ENCODE measurements around the gene MAML3.

MAML3 gene

DNA sequence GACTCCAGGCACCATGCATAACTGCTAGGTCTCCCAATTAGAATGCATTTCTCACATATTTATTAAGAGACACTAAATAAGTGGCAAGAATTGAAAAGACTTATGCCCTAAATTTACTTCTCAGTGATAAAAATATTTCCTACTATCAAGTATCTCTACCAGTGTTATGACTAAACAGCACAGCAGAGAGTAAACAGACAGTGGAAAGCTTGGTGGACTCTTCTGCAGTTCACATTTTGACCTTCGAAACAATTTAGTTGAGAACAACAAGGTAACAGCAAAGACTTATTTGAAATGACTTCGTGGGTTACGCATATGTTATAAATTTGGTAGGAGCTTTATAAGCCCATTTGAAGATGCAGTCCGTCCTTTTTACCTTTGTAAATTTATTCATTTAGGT is 16.3 kb upstream of the MAML3 start:
- H3K27ac ChIP-seq, result no peak overlapping the region
- TF ChIP-seq, protein P1, sequence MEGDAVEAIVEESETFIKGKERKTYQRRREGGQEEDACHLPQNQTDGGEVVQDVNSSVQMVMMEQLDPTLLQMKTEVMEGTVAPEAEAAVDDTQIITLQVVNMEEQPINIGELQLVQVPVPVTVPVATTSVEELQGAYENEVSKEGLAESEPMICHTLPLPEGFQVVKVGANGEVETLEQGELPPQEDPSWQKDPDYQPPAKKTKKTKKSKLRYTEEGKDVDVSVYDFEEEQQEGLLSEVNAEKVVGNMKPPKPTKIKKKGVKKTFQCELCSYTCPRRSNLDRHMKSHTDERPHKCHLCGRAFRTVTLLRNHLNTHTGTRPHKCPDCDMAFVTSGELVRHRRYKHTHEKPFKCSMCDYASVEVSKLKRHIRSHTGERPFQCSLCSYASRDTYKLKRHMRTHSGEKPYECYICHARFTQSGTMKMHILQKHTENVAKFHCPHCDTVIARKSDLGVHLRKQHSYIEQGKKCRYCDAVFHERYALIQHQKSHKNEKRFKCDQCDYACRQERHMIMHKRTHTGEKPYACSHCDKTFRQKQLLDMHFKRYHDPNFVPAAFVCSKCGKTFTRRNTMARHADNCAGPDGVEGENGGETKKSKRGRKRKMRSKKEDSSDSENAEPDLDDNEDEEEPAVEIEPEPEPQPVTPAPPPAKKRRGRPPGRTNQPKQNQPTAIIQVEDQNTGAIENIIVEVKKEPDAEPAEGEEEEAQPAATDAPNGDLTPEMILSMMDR (conservative IDR thresholded peaks at IDR 0.05), result no peak

DNA sequence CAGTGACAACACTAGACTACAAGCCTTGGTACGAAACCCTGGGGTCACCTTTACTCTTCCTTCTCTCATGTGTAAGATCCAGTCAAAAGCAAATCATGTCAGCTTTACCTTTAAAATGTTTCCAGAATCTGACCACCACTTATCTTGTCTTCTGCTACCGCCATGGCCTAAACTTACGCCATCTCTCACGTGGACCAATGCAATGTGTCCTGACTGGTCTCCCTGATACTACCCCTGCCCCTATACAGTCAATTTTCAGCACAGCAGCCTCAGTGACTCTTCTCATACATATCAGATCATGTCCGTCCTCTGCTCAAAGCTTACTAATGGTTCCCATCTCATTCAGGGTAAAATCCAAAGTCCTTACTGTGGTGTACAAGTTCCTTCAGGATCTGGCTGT is 15.0 kb upstream of the MAML3 start:
- no peak overlapping the region for H3K27ac ChIP-seq
- TF ChIP-seq, protein P1 (conservative IDR thresholded peaks at IDR 0.05), result no peak

- H3K27ac ChIP-seq, result no peak overlapping the region
- TF ChIP-seq, protein P1 (conservative IDR thresholded peaks at IDR 0.05), result no peak
These were observed 14.5 kb upstream of the MAML3 start for GRCh38 chr4:140168474-140168873.

DNA sequence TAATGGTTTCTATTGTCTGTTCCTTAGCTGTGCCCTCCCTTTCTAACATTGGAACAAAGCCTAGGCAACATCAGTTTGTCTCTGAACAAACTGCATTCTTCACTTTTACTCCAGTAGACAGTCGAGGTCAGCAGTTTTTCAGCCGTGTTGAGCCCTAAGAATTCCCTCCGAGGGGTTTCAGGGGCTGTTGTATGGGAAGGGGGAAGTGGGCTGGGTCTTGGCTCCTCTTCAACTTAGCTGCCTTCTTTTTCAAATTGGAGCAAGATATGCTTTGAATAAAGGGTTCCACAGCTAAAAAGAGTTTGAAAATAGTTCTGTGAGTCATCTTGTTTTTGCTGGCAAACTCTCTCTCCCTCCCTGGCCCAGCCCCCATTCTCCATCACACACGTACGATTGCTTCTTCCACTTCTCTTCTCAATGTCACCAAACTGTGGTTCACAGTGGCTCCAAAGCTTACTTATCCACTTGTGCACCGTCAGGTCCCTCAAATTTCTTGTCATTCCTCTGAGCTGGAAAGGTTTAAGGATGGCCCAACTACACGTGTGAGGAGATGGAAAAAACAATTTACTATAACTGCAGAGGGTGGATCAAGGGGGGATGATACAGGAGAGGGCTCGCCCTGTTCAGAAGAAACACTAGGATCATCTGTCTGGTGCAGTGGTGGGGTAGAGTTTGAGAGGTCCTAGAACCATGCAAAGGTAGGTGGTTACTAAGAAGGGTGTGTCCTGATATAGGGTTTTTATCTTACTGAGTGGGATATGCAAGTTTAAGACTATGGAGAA is 9.2 kb upstream of the MAML3 start:
- H3K27ac ChIP-seq, result no peak overlapping the region
- TF ChIP-seq, protein P1 (conservative IDR thresholded peaks at IDR 0.05), result no peak

DNA sequence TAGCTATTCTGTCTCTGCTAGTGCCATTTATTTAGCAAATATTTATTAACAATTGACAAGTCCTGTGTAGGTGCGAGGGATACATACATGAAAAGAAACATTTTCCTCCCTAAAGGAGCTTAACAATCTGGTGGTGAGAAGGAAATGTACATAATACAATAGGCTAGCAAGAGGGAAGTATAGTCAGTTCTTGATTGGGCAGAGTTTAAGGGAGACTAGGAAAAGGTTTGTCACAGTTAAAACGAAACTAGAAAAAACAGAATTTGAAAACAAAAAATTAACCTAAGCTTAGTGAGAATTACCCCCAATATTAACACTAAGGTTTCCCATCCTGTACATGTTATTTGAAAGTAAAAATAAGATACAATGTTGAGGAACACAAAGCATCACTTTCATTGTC is 8.6 kb upstream of the MAML3 start:
- no peak overlapping the region for H3K27ac ChIP-seq
- TF ChIP-seq, protein P1 (conservative IDR thresholded peaks at IDR 0.05), result no peak

- peak overlapping the region; percentile 70 for H3K27ac ChIP-seq
These were observed 4.5 kb upstream of the MAML3 start for GRCh38 chr4:140158365-140159030.

DNA sequence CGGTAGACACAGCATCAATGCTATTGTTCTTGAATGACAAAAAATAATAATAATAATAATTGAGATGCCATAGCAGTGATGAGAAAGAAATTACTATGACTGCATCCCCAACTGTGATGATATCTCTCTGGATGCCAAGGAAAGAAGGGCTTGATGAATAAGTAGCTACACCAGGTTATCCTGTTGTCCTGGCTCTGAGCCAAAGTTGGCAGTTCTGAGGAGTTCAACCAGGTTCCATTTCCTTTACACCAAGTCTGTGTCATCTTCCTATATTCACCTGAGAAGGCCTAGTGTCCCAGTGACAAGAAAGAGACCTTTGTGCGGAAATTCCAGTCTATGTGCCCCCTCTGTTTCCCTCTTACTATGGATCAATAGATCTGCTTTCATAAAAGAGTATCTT is 3.4 kb upstream of the MAML3 start:
- peak overlapping the region; percentile 70 for H3K27ac ChIP-seq
- TF ChIP-seq, protein P1 (conservative IDR thresholded peaks at IDR 0.05), result no peak

More at GRCh38 chr4:140158365-140159030, 4.5 kb upstream of the MAML3 start:
- TF ChIP-seq, protein P1 (conservative IDR thresholded peaks at IDR 0.05), result no peak

All from VCaP (cell line).